ENCODE data around the gene KIF1B. TPM values are rescaled to one million over a fixed set of nuclear protein-coding genes. Genes with fewer than 3 reads are reported as not detected.

The KIF1B gene
- total RNA-seq, 1 experiment from 2014 or later: 57.7 TPM

GRCh38 chr1:10353282-10353681, 142.9 kb downstream of the KIF1B start:
- WGBS (ENCODE audit: extremely low coverage, insufficient read length, low lambda C conversion rate): no CpG with 5 or more reads among the region's 4 CpGs
- Mint-ChIP-seq H3K36me3 (ENCODE audit: insufficient read depth in 1 of 3, low read depth in 3 of 3) (peaks cover 15 to 38% (median 33%) of the 10 kb centered on the region in 3 experiments), H3K27ac (peak overlapping the region; percentile 28 to 91 (median 59)), H3K27me3 (ENCODE audit: low read depth) (no peaks in the 10 kb centered on the region), H3K4me3 (no peak overlapping the region), H3K9me3 (no peaks in the 10 kb centered on the region), H3K4me1 (peaks cover 13 to 34% of the 10 kb centered on the region in 2 experiments)
- H2BK5ac ChIP-seq (ENCODE audit: insufficient read length, low read length): no peak overlapping the region
- H3K27me3 ChIP-seq (ENCODE audit: insufficient read depth, low read length): no peaks in the 10 kb centered on the region
- no peak overlapping the region for H3K14ac ChIP-seq (ENCODE audit: insufficient read depth, low read length)
- no peaks in the 10 kb centered on the region for H3K79me1 ChIP-seq (ENCODE audit: insufficient read depth, low read depth, low read length, poor library complexity, severe bottlenecking)
- H3T11ph ChIP-seq (ENCODE audit: low read length): no peak overlapping the region
- no peak for DNase-seq
- H3K18ac ChIP-seq (ENCODE audit: insufficient read length, low read depth, low read length): no peak overlapping the region
- H2BK20ac ChIP-seq (ENCODE audit: low read depth, low read length, poor library complexity, severe bottlenecking): no peak overlapping the region
- no peak overlapping the region for H3K23ac ChIP-seq (ENCODE audit: insufficient read length, low read depth, low read length)
- no peak overlapping the region for H2AFZ ChIP-seq (ENCODE audit: low read length)
- no peak overlapping the region for H2BK120ac ChIP-seq (ENCODE audit: low read depth, low read length, poor library complexity, severe bottlenecking)
- H4K8ac ChIP-seq (replicated peaks; ENCODE audit: insufficient read length, low read depth, low read length): no peak overlapping the region
- no peaks in the 10 kb centered on the region for H3K23me2 ChIP-seq (ENCODE audit: insufficient read length, low read depth, low read length, poor library complexity, severe bottlenecking)
- H3K4me1 ChIP-seq (ENCODE audit: insufficient read depth, low read length): peaks cover 2% of the 10 kb centered on the region; the same call in 1 of the 2 replicates
- TF ChIP-seq CTCF (conservative IDR thresholded peaks at IDR 0.05): no peak
- H2BK12ac ChIP-seq (ENCODE audit: insufficient read length, low read depth, low read length): no peak overlapping the region
- no peak overlapping the region for H3K27ac ChIP-seq (ENCODE audit: insufficient read length, low read depth, low read length)
- no peaks in the 10 kb centered on the region for H3K79me2 ChIP-seq (ENCODE audit: insufficient read depth, low read length)
- H4K91ac ChIP-seq (ENCODE audit: insufficient read length, low read depth, low read length): no peak overlapping the region
- H3K9me3 ChIP-seq (ENCODE audit: control insufficient read depth, low read depth, low read length): no peaks in the 10 kb centered on the region
- no peak overlapping the region for H3K9ac ChIP-seq (ENCODE audit: extremely low read depth, insufficient read length, low read length)
- no peak overlapping the region for H3K56ac ChIP-seq (ENCODE audit: insufficient read length, low read depth, low read length)
- H2BK15ac ChIP-seq (ENCODE audit: low read depth, low read length): no peak overlapping the region
- H2AK5ac ChIP-seq (ENCODE audit: insufficient read length, low read length): no peak overlapping the region
- H4K5ac ChIP-seq (ENCODE audit: insufficient read length, low read depth, low read length): no peak overlapping the region
- H4K20me1 ChIP-seq (ENCODE audit: control insufficient read depth, insufficient read depth, insufficient read length): no peaks in the 10 kb centered on the region
- H3K4me2 ChIP-seq (ENCODE audit: insufficient read depth, insufficient read length, low read length): no peak overlapping the region
- H3K4ac ChIP-seq (ENCODE audit: low read depth, low read length): no peak overlapping the region
